RWPE2 (cell line): ENCODE measurements around the gene VBP1.
A peak's percentile ranks its signal among the peaks of the same experiment; 100 is the strongest.

Experiments
- ATAC-seq: fragments of 200-7000 bp; cut with Tn5 transposase; 3 replicates; pipeline ENCODE4 v1.9.1; 2021; ENCODE audit warnings: low read depth
- DNase-seq: peaks from one replicate; pipeline ENCODE4 v3.0.0-alpha.2; 2020; ENCODE audit warnings: low spot score
- H3K27ac ChIP-seq: fragments of 450-650 bp; 2 replicates; pipeline ENCODE4 v1.5.1; 2017; ENCODE audit warnings: mild to moderate bottlenecking; ENCODE audit not compliant: poor library complexity, severe bottlenecking
- H3K27me3 ChIP-seq: fragments of 250-450 bp; sonication (Bioruptor Pico); 2 replicates; pipeline ENCODE4 v1.5.1; 2021; ENCODE audit warnings: mild to moderate bottlenecking, moderate library complexity; ENCODE audit not compliant: insufficient read depth, poor library complexity, severe bottlenecking
- H3K36me3 ChIP-seq: fragments of 250-450 bp; sonication (Bioruptor Pico); 2 replicates; pipeline ENCODE4 v1.5.1; 2020; ENCODE audit warnings: low read depth, mild to moderate bottlenecking, moderate library complexity
- H3K4me1 ChIP-seq: fragments of 250-450 bp; sonication (Bioruptor Pico); 2 replicates; pipeline ENCODE4 v1.5.1; 2021; ENCODE audit warnings: mild to moderate bottlenecking, moderate library complexity; ENCODE audit not compliant: insufficient read depth, poor library complexity, severe bottlenecking
- H3K4me3 ChIP-seq: fragments of 250-450 bp; sonication (Bioruptor Pico); 2 replicates; pipeline ENCODE4 v1.5.1; 2021; ENCODE audit warnings: mild to moderate bottlenecking, moderate library complexity; ENCODE audit not compliant: severe bottlenecking
- H3K9me3 ChIP-seq: fragments of 250-450 bp; sonication (Bioruptor Pico); 2 replicates; pipeline ENCODE4 v1.5.1; 2021; ENCODE audit warnings: mild to moderate bottlenecking, moderate library complexity; ENCODE audit not compliant: severe bottlenecking
- CTCF ChIP-seq: fragments of 450-650 bp; IDR thresholded peaks from one replicate; pipeline ENCODE4 v1.5.1; 2017; ENCODE audit warnings: mild to moderate bottlenecking, moderate library complexity; ENCODE audit not compliant: poor library complexity, severe bottlenecking

VBP1 gene

DNA sequence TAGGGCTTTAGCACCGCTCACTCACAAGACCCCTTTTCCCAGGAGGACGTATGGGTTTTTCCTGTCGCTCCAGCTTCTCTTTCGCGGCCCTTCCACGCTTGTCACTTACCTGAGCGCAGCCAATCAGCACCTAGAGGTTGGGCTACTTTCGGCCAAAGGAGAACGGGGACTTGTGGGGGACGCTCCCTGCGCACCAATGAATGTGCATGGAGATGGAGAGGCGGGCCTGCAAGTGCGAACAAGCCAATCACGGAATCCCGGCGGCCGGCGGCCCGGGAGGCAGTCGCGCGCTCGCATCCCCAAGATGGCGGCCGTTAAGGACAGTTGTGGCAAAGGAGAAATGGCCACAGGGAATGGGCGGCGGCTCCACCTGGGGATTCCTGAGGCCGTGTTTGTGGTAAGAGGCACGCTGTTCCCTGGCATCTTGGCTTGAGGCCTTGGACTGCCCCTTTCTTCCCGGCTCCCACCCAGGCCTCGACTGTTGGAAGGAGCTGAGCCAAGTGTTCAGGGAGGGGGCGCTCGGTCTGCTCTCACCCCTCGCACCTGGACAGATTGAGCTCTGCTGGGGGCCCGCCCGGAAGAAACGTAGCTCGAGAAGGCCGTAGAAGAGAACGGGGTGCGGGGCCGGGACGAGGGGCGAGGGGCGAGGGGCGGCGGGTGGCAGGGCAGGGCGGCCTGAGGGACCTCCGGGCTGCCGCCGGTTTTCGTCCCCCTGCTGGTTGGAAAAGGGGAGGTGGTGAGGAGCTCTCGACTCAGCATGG, at the start of gene VBP1:
Gene VBP1 (plus strand): TSS at position 282 of the 761 bp plus-strand sequence. CDS start 23 bp downstream, at position 305.
- peak; percentile 44 for TF ChIP-seq CTCF
- Histone ChIP-seq H3K9me3 (no peaks in the 10 kb centered on the region), H3K27me3 (no peaks in the 10 kb centered on the region), H3K36me3 (peaks cover 12% of the 10 kb centered on the region), H3K4me1 (no peaks in the 10 kb centered on the region), H3K4me3 (peak within 1 kb of the TSS; percentile 79), H3K27ac (peak within 1 kb of the TSS; percentile 55)
- ATAC-seq (peak; percentile 98), DNase-seq (peak; percentile 91)

DNA sequence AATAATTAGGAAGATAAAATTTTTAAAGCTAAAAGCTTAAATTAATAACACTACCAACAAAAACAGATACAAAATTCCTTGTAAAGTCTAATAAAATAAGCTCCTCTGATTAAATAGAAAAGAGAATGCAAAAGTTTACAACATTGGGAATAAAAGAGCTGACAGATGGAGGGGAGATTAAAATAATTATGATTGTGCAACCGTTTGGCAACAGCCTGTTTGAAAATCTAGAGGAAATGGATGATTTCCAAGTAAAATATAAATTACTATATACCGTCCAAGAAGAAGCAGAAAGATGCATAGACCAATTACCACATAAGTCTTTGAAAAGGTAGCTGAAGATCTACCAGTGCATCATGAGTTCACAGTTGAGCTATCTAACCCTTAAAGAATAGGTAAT, 46.4 kb upstream of the VBP1 start:
- H3K27me3 ChIP-seq: no peaks in the 10 kb centered on the region
- ATAC-seq (no peak), DNase-seq (no peak)
- no peak overlapping the region for H3K4me3 ChIP-seq
- H3K27ac ChIP-seq: no peak overlapping the region
- no peaks in the 10 kb centered on the region for H3K9me3 ChIP-seq
- H3K36me3 ChIP-seq: no peaks in the 10 kb centered on the region
- H3K4me1 ChIP-seq: no peaks in the 10 kb centered on the region
- TF ChIP-seq CTCF: no peak

DNA sequence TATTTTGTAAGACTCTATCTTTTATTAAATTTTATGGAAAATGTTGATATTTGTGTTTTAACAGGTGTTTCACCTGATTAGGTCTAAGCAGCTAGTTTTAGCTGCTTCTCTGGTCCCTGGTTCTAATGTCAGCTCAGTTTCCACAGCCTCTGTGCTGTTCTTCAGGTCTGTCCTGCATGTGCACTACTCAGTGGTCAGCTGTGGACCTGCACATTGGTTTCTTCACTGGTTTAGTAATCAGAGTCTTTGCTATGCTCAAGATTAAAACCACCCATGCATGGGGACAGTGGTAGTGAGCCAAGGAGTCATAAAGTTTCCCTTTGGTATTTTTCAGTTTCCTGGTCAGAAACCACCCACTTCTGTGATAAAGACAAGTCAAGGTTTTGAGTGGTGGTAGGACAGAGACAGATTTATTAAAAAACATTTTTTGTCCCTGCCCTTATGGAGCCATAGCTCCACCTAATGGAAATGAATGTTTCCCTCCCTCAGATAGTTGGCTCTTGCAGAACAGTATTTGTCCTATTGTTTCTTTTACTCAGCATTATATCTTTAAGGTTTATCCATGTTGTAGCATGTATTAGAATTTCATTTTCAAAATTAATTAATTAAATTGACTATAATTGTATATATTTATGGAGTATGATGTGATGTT, 36.8 kb upstream of the VBP1 start:
- no peak overlapping the region for H3K4me3 ChIP-seq
- DNase-seq (no peak), ATAC-seq (no peak)

GRCh38 chrX:155188786-155189185, 27.5 kb upstream of the VBP1 start:
- Histone ChIP-seq H3K27me3 (no peaks in the 10 kb centered on the region), H3K36me3 (no peaks in the 10 kb centered on the region), H3K4me1 (no peaks in the 10 kb centered on the region), H3K27ac (no peak overlapping the region), H3K9me3 (no peaks in the 10 kb centered on the region), H3K4me3 (no peak overlapping the region)
- no peak for TF ChIP-seq CTCF
- DNase-seq: no peak
- ATAC-seq: no peak

More for the DNA sequence above, 36.8 kb upstream of the VBP1 start:
- TF ChIP-seq CTCF: peak; percentile 22
- Histone ChIP-seq H3K27ac (no peak overlapping the region), H3K4me1 (no peaks in the 10 kb centered on the region), H3K27me3 (no peaks in the 10 kb centered on the region), H3K9me3 (no peaks in the 10 kb centered on the region), H3K36me3 (no peaks in the 10 kb centered on the region)

- Histone ChIP-seq H3K4me1 (no peaks in the 10 kb centered on the region), H3K4me3 (no peak overlapping the region), H3K9me3 (no peaks in the 10 kb centered on the region), H3K27ac (no peak overlapping the region), H3K27me3 (no peaks in the 10 kb centered on the region), H3K36me3 (no peaks in the 10 kb centered on the region)
- ATAC-seq (no peak), DNase-seq (no peak)
- TF ChIP-seq CTCF: no peak
Measured at GRCh38 chrX:155211208-155211607, 5.1 kb upstream of the VBP1 start.
